HL-60 (cell line): ENCODE results near the gene EDIL3.

ENCODE experiments used
- CTCF ChIP-seq: IDR thresholded peaks from one replicate; pipeline ENCODE4 v1.5.1; 2011; ENCODE audit warnings: low read length, control low read depth, inconsistent platforms; ENCODE audit not compliant: insufficient read depth
- GABPA ChIP-seq: IDR thresholded peaks from 2 replicates; pipeline ENCODE4 v1.6.1; 2012; ENCODE audit warnings: low read depth
- POLR2AphosphoS5 ChIP-seq: IDR thresholded peaks from 2 replicates; pipeline ENCODE4 v1.6.1; 2012; ENCODE audit warnings: low read depth
- REST ChIP-seq: IDR thresholded peaks from 2 replicates; pipeline ENCODE4 v1.6.1; 2012; ENCODE audit warnings: low read depth; ENCODE audit not compliant: insufficient replicate concordance
- SPI1 ChIP-seq: IDR thresholded peaks from 2 replicates; pipeline ENCODE4 v1.6.1; 2012; ENCODE audit warnings: low read depth, mild to moderate bottlenecking, borderline replicate concordance

- no peak for TF ChIP-seq POLR2AphosphoS5
- TF ChIP-seq CTCF: no peak
- no peak for TF ChIP-seq REST
- TF ChIP-seq GABPA: no peak
- no peak for TF ChIP-seq SPI1
These were observed 111.7 kb downstream of the EDIL3 start for GRCh38 chr5:84272771-84273516.
